PC-9 (cell line): ENCODE results near the gene GDPD4. TPM values are rescaled to one million over a fixed set of nuclear protein-coding genes. Genes with fewer than 3 reads are reported as not detected.

Experiments used
- BruUV-seq: library from RNA; stranded (reverse); fragments of 400-500 nt; replicated peaks from 2 replicates; lab custom pipeline; 2021; lab: Mats Ljungman, UMichigan
- CTCF ChIA-PET: fragments of 300-600 bp; sonication (Branson Sonifier 250); formaldehyde crosslinking; loops from one replicate; lab custom pipeline; 2022; ENCODE audit warnings: antibody characterized with exemption; lab: Charles Lee
- POLR2A ChIA-PET: fragments of 300-600 bp; sonication (Branson Sonifier 250); formaldehyde crosslinking; loops from one replicate; lab custom pipeline; 2022; ENCODE audit warnings: antibody characterized with exemption; ENCODE audit not compliant: unreplicated experiment; lab: Charles Lee
- DNase-seq, 2 experiments: peaks; one replicate each; pipeline versions ENCODE4 v3.0.0 to v3.0.0-alpha.2; 2015 to 2022; ENCODE audit warnings: mixed read lengths in 1 of 2
- H2AFZ ChIP-seq: fragments of 200-600 bp; sonication (generic); 2 replicates; pipeline ENCODE4 v1.8.1; 2017; ENCODE audit warnings: antibody characterized with exemption
- H3F3A ChIP-seq: fragments of 200-600 bp; sonication (generic); 2 replicates; pipeline ENCODE4 v1.8.1; 2017; ENCODE audit warnings: antibody characterized with exemption, mild to moderate bottlenecking, low read depth; ENCODE audit not compliant: insufficient read depth
- H3K27ac ChIP-seq: fragments of 200-600 bp; sonication (generic); 2 replicates; pipeline ENCODE4 v1.6.1; 2016; ENCODE audit warnings: mixed run types
- H3K27me3 ChIP-seq: fragments of 200-600 bp; sonication (generic); 2 replicates; pipeline ENCODE4 v1.6.1; 2016; ENCODE audit warnings: low read depth, mixed run types; ENCODE audit not compliant: insufficient read depth
- H3K36me3 ChIP-seq: fragments of 200-600 bp; sonication (generic); 2 replicates; pipeline ENCODE4 v1.6.1; 2016; ENCODE audit warnings: low read depth, mixed run types
- H3K4me1 ChIP-seq: fragments of 200-600 bp; sonication (generic); replicated peaks from 2 replicates; pipeline ENCODE4 v1.6.1; 2016; ENCODE audit warnings: mixed run types; ENCODE audit not compliant: insufficient read depth
- H3K4me2 ChIP-seq: fragments of 200-600 bp; sonication (generic); 2 replicates; pipeline ENCODE4 v1.6.1; 2017; ENCODE audit warnings: mixed run types
- H3K4me3 ChIP-seq: fragments of 200-600 bp; sonication (generic); 2 replicates; pipeline ENCODE4 v1.6.1; 2016; ENCODE audit warnings: mixed run types
- H3K79me2 ChIP-seq: fragments of 200-600 bp; sonication (generic); 2 replicates; pipeline ENCODE4 v1.6.1; 2017; ENCODE audit warnings: low read depth, mixed run types
- H3K9me2 ChIP-seq: fragments of 200-600 bp; sonication (generic); 2 replicates; pipeline ENCODE4 v1.8.1; 2017; ENCODE audit warnings: mild to moderate bottlenecking; ENCODE audit not compliant: insufficient read depth
- H3K9me3 ChIP-seq: fragments of 200-600 bp; sonication (generic); 2 replicates; pipeline ENCODE4 v1.8.1; 2016; ENCODE audit warnings: low read depth; ENCODE audit not compliant: insufficient read depth
- H4K20me1 ChIP-seq: fragments of 200-600 bp; sonication (generic); 2 replicates; pipeline ENCODE4 v1.8.1; 2017; ENCODE audit not compliant: insufficient read depth
- EZH2 ChIP-seq: fragments of 200-600 bp; sonication (generic); IDR thresholded peaks from 2 replicates; pipeline ENCODE4 v1.8.0; 2017; ENCODE audit warnings: antibody characterized with exemption, low read depth
- intact Hi-C: fragments of 100-400 bp; cut with micrococcal nuclease; formaldehyde crosslinking; loops from one replicate; pipeline ENCODE4 v1.10.0; 2022; ENCODE audit not compliant: unreplicated experiment
- total RNA-seq: library from RNA; stranded (reverse); gene quantifications from 2 replicates; pipeline ENCODE4 v1.2.3, GENCODE V29; 2021
- TF ChIP-seq, protein P1 (sequence below): fragments of 200-600 bp; sonication (generic); conservative IDR thresholded peaks from 2 replicates; pipeline ENCODE4 v1.6.1; 2017; ENCODE audit warnings: mixed run types, antibody characterized with exemption, mild to moderate bottlenecking, moderate library complexity

GDPD4 gene
- total RNA-seq, 1 experiment from 2014 or later, result not detected

DNA sequence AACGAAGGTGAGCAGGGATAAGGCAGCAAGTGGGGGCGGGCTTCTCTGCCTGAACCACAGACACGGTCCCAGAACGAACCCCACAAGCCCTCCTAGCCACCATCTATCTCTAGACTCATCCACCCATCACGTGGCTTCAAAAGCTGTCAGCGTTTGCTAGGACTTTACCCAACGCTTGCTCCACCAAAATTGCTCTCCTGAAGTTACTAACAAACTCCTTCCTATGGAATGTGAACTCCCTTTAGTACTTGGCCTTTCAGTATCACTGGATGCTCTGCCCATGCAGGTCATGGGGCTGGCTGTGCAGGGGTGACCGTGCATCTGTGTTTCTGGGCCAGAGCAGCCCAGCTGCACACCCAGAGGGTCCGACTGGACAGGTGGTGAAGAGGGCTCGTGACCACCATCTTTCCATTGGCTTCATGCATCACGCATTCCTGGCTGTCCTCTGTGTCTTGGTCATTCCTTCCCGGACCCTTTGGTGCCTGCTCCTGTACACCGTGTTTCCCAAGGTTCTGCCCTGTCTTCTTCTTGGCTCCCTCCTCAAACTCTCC lies 88.4 kb downstream of the GDPD4 start:
- CTCF ChIA-PET, result no interaction called here
- Histone ChIP-seq H3K27ac (no peak overlapping the region), H2AFZ (no peak overlapping the region), H3K4me2 (no peak overlapping the region), H3K79me2 (no peaks in the 10 kb centered on the region), H3K4me1 (no peaks in the 10 kb centered on the region), H3K36me3 (no peaks in the 10 kb centered on the region), H3K9me2 (no peaks in the 10 kb centered on the region), H3K9me3 (no peaks in the 10 kb centered on the region), H3F3A (no peaks in the 10 kb centered on the region), H4K20me1 (no peaks in the 10 kb centered on the region), H3K27me3 (peaks cover 15% of the 10 kb centered on the region; the same call in 1 of the 2 replicates), H3K4me3 (no peak overlapping the region)
- DNase-seq, result no peak
- BruUV-seq, result no TSS peak
- POLR2A ChIA-PET, result no interaction called here
- no peak for TF ChIP-seq EZH2
- TF ChIP-seq, protein P1, sequence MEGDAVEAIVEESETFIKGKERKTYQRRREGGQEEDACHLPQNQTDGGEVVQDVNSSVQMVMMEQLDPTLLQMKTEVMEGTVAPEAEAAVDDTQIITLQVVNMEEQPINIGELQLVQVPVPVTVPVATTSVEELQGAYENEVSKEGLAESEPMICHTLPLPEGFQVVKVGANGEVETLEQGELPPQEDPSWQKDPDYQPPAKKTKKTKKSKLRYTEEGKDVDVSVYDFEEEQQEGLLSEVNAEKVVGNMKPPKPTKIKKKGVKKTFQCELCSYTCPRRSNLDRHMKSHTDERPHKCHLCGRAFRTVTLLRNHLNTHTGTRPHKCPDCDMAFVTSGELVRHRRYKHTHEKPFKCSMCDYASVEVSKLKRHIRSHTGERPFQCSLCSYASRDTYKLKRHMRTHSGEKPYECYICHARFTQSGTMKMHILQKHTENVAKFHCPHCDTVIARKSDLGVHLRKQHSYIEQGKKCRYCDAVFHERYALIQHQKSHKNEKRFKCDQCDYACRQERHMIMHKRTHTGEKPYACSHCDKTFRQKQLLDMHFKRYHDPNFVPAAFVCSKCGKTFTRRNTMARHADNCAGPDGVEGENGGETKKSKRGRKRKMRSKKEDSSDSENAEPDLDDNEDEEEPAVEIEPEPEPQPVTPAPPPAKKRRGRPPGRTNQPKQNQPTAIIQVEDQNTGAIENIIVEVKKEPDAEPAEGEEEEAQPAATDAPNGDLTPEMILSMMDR, result no peak
- intact Hi-C loops, result no loop called here

- no peaks in the 10 kb centered on the region for H3K36me3 ChIP-seq
- CTCF ChIA-PET, result no interaction called here
- H3K79me2 ChIP-seq, result no peaks in the 10 kb centered on the region
- no peaks in the 10 kb centered on the region for H3K4me1 ChIP-seq
- H3K27ac ChIP-seq, result no peak overlapping the region
- POLR2A ChIA-PET, result no interaction called here
- no peak overlapping the region for H3K4me2 ChIP-seq
- H3K27me3 ChIP-seq, result peaks cover 13% of the 10 kb centered on the region; the same call in 1 of the 2 replicates
- intact Hi-C loops, result no loop called here
- no peak overlapping the region for H2AFZ ChIP-seq
- no TSS peak for BruUV-seq
- H3K9me2 ChIP-seq, result no peaks in the 10 kb centered on the region
- H3K9me3 ChIP-seq, result no peaks in the 10 kb centered on the region
- TF ChIP-seq EZH2, result no peak
- TF ChIP-seq, protein P1, result no peak
- H3K4me3 ChIP-seq, result no peak overlapping the region
- no peak for DNase-seq
- H3F3A ChIP-seq, result no peaks in the 10 kb centered on the region
- no peaks in the 10 kb centered on the region for H4K20me1 ChIP-seq
These were observed 89.0 kb downstream of the GDPD4 start for GRCh38 chr11:77212314-77213007.

DNA sequence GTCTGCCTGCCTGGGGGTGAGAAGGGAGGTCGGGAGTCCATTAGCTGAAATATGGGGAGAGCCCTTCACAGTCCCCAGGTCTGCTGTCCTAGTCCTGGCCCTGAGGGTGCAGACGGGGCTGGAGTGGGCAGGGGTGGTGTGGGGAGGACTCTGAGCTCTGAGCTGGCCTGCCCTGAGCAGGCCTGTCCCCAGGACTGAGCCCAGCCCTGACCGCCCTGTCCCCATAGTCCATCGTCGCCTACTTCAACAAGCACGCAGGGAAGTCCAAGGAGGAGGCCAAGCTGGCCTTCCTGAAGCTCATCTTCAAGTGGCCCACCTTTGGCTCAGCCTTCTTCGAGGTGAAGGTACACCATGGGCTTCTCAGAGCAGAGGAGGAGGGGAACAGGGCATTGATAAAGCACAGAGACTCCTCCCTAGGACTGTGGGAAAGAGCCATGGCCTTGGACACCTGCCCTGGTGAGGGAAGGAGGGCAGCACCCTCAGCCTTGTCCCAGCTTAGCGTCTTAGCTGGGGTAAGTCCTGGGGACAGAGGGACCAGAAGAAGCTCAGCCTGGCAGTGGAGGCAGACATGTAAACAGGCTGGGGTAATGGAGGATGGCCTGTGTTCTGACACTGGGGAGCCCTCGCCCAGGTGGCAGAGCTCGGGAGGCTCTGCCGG lies 89.8 kb downstream of the GDPD4 start:
- no peak overlapping the region for H2AFZ ChIP-seq
- H3K36me3 ChIP-seq, result no peaks in the 10 kb centered on the region
- H4K20me1 ChIP-seq, result no peaks in the 10 kb centered on the region
- H3F3A ChIP-seq, result no peaks in the 10 kb centered on the region
- no peak overlapping the region for H3K4me2 ChIP-seq
- H3K9me3 ChIP-seq, result no peaks in the 10 kb centered on the region
- CTCF ChIA-PET, result no interaction called here
- no peak overlapping the region for H3K27ac ChIP-seq
- no peak for DNase-seq
- no TSS peak for BruUV-seq
- no peak for TF ChIP-seq EZH2
- TF ChIP-seq, protein P1, result no peak
- POLR2A ChIA-PET, result no interaction called here
- no peaks in the 10 kb centered on the region for H3K79me2 ChIP-seq
- intact Hi-C loops, result no loop called here
- no peaks in the 10 kb centered on the region for H3K4me1 ChIP-seq
- H3K27me3 ChIP-seq, result peaks cover 9% of the 10 kb centered on the region; the same call in 1 of the 2 replicates
- H3K4me3 ChIP-seq, result no peak overlapping the region
- H3K9me2 ChIP-seq, result no peaks in the 10 kb centered on the region
